ENCODE results near the gene MFN2. TPM values are rescaled to one million over a fixed set of nuclear protein-coding genes. Genes with fewer than 3 reads are reported as not detected.

Gene MFN2
- total RNA-seq, 2 experiments from 2014 or later, result 28.3 to 52.7 TPM

DNA sequence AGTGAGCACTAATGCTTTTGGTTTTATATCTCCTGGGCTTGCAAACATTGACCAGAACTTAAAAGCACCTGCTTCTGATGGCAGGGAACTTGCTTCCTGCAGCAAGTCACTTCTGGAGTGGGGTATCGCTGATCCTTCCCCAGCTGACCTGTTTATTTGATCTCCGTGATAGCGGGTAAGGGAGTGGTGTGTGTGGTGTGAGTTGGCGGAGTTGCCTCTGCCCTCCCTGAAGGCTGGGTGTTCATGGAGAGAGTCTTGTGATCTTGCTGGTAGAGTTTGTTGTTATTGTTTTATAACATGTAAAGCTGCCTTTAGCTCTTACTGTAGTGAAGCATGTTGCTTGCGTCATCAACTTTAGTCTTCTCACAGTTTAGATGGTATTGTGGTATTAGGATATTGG, 3.9 kb downstream of the MFN2 start:
- TF ChIP-seq EZH2phosphoT487 (IDR thresholded peaks at IDR 0.05; ENCODE audit: borderline replicate concordance, low read depth, low read length), result no peak
- TF ChIP-seq, protein P1, sequence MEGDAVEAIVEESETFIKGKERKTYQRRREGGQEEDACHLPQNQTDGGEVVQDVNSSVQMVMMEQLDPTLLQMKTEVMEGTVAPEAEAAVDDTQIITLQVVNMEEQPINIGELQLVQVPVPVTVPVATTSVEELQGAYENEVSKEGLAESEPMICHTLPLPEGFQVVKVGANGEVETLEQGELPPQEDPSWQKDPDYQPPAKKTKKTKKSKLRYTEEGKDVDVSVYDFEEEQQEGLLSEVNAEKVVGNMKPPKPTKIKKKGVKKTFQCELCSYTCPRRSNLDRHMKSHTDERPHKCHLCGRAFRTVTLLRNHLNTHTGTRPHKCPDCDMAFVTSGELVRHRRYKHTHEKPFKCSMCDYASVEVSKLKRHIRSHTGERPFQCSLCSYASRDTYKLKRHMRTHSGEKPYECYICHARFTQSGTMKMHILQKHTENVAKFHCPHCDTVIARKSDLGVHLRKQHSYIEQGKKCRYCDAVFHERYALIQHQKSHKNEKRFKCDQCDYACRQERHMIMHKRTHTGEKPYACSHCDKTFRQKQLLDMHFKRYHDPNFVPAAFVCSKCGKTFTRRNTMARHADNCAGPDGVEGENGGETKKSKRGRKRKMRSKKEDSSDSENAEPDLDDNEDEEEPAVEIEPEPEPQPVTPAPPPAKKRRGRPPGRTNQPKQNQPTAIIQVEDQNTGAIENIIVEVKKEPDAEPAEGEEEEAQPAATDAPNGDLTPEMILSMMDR (conservative IDR thresholded peaks at IDR 0.05; ENCODE audit: low read length), result no peak
- CTCF ChIA-PET (ENCODE audit: unreplicated experiment), result no interaction called here
- intact Hi-C loops (cut with micrococcal nuclease; ENCODE audit: unreplicated experiment), result loop anchor here (10.0 kb wide), 1 partner anchor 249 kb away; the partner anchor contains the start of gene AGTRAP

DNA sequence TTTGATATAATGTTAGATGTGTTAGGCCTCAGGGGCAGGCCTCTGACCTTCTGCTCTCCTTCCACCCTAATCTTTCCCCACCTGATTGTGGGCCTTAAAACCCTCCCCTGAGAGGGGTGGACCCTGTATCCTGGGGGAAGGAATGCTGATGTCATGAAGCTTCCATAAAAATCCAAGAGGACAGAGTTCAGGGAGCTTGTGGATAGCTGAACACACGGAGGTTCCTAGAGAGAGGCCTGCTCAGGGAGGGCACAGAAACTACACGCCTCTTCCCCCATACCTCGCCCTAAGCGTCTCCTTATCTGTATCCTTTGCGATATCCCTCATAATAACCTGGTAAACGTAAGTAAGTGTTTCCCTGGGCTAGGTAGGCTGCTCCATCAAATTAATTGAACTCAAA, 4.3 kb downstream of the MFN2 start:
- no peaks in the 10 kb centered on the region for H3K9me3 ChIP-seq (ENCODE audit: low read length)
- H3K27ac ChIP-seq (ENCODE audit: low read depth, low read length, poor library complexity, severe bottlenecking), result no peak overlapping the region
- H3K79me2 ChIP-seq (ENCODE audit: insufficient read depth, low read depth, low read length), result peaks cover 31% of the 10 kb centered on the region
- intact Hi-C loops (cut with micrococcal nuclease; ENCODE audit: unreplicated experiment), result loop anchor here (10.0 kb wide), 1 partner anchor 250 kb away; the partner anchor contains the start of gene AGTRAP
- H3K4me2 ChIP-seq (ENCODE audit: low read length), result no peak overlapping the region
- H3K4me3 ChIP-seq (ENCODE audit: low read depth, low read length, poor library complexity, severe bottlenecking), result no peak overlapping the region
- no TSS peak for BruUV-seq (replicated peaks)
- no peak overlapping the region for H2AFZ ChIP-seq (ENCODE audit: low read length)
- H3K9me2 ChIP-seq (ENCODE audit: insufficient read depth, low read length), result no peaks in the 10 kb centered on the region
- peaks cover 69% of the 10 kb centered on the region for H3K36me3 ChIP-seq (ENCODE audit: insufficient read depth, low read length)
- no peak for DNase-seq (ENCODE audit: low spot score)
- TF ChIP-seq, protein P1 (conservative IDR thresholded peaks at IDR 0.05; ENCODE audit: low read length), result no peak
- H3K4me1 ChIP-seq (ENCODE audit: insufficient read depth, low read length, poor library complexity, severe bottlenecking), result peaks cover 20% of the 10 kb centered on the region
- CTCF ChIA-PET (ENCODE audit: unreplicated experiment), result no interaction called here
- H4K20me1 ChIP-seq (ENCODE audit: insufficient read depth, low read length), result no peaks in the 10 kb centered on the region
- POLR2A ChIA-PET, result interaction anchor here (0.6 kb wide), 1 partner anchor 1453 kb away, joined by 3 read pairs; no protein-coding TSS in a partner anchor

More for the DNA sequence above, 3.9 kb downstream of the MFN2 start:
- Histone ChIP-seq H3K4me2 (ENCODE audit: low read length) (no peak overlapping the region), H3K27ac (ENCODE audit: low read depth, low read length, poor library complexity, severe bottlenecking) (no peak overlapping the region), H3K4me3 (ENCODE audit: low read depth, low read length, poor library complexity, severe bottlenecking) (no peak overlapping the region), H4K20me1 (ENCODE audit: insufficient read depth, low read length) (no peaks in the 10 kb centered on the region), H3K9me3 (ENCODE audit: low read length) (no peaks in the 10 kb centered on the region), H2AFZ (ENCODE audit: low read length) (no peak overlapping the region), H3K4me1 (ENCODE audit: insufficient read depth, low read length, poor library complexity, severe bottlenecking) (peaks cover 21% of the 10 kb centered on the region), H3K79me2 (ENCODE audit: insufficient read depth, low read depth, low read length) (peaks cover 31% of the 10 kb centered on the region), H3K36me3 (ENCODE audit: insufficient read depth, low read length) (peaks cover 65% of the 10 kb centered on the region), H3K9me2 (ENCODE audit: insufficient read depth, low read length) (no peaks in the 10 kb centered on the region)
- no TSS peak for BruUV-seq (replicated peaks)
- POLR2A ChIA-PET, result interaction anchor here (0.6 kb wide), 1 partner anchor 1454 kb away, joined by 3 read pairs; no protein-coding TSS in a partner anchor
- no peak for DNase-seq (ENCODE audit: low spot score)

DNA sequence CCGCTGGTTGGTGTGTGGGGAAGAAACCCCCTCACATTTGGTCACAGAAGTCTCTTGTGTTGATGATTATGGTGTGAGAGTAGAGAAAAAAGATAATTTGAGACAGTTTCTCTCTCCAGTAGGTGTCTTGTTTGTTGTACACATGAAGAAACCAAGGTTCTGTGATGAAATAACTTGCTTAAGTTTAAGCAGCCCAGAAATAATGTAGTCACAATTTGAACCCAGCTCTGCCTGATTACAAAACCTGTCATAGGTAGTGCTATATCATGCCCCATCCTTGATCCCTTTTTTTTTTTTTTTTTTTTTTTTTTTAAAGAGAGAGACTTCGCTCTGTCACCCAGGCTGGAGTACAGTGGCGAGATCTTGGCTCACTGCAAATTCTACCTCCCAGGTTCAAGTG, 4.9 kb downstream of the MFN2 start:
- H3K27ac ChIP-seq (ENCODE audit: low read depth, low read length, poor library complexity, severe bottlenecking), result no peak overlapping the region
- intact Hi-C loops (cut with micrococcal nuclease; ENCODE audit: unreplicated experiment), result loop anchor here (10.0 kb wide), 1 partner anchor 250 kb away; the partner anchor contains the start of gene AGTRAP
- peaks cover 31% of the 10 kb centered on the region for H3K79me2 ChIP-seq (ENCODE audit: insufficient read depth, low read depth, low read length)
- ChIA-PET CTCF (ENCODE audit: unreplicated experiment) (no interaction called here), POLR2A (interaction anchor here (0.6 kb wide), 1 partner anchor 238 kb away, joined by 3 read pairs; no protein-coding TSS in a partner anchor)
- H3K4me2 ChIP-seq (ENCODE audit: low read length), result no peak overlapping the region
- no peak overlapping the region for H2AFZ ChIP-seq (ENCODE audit: low read length)
- H4K20me1 ChIP-seq (ENCODE audit: insufficient read depth, low read length), result no peaks in the 10 kb centered on the region
- no peaks in the 10 kb centered on the region for H3K9me2 ChIP-seq (ENCODE audit: insufficient read depth, low read length)
- TF ChIP-seq EZH2phosphoT487 (IDR thresholded peaks at IDR 0.05; ENCODE audit: borderline replicate concordance, low read depth, low read length), result no peak
- TF ChIP-seq, protein P1 (conservative IDR thresholded peaks at IDR 0.05; ENCODE audit: low read length), result no peak
- peaks cover 75% of the 10 kb centered on the region for H3K36me3 ChIP-seq (ENCODE audit: insufficient read depth, low read length)
- BruUV-seq (replicated peaks), result no TSS peak
- H3K4me1 ChIP-seq (ENCODE audit: insufficient read depth, low read length, poor library complexity, severe bottlenecking), result peaks cover 17% of the 10 kb centered on the region
- no peak for DNase-seq (ENCODE audit: low spot score)
- H3K9me3 ChIP-seq (ENCODE audit: low read length), result no peaks in the 10 kb centered on the region
- H3K4me3 ChIP-seq (ENCODE audit: low read depth, low read length, poor library complexity, severe bottlenecking), result no peak overlapping the region
